GM19099 (cell line): ENCODE results near the gene SNX1.

Experiments
- POLR2A ChIP-seq: IDR thresholded peaks from 3 replicates; pipeline ENCODE4 v1.6.1; 2011; ENCODE audit warnings: low read depth; ENCODE audit not compliant: insufficient read length; ENCODE audit errors: extremely low read depth

The SNX1 gene

DNA sequence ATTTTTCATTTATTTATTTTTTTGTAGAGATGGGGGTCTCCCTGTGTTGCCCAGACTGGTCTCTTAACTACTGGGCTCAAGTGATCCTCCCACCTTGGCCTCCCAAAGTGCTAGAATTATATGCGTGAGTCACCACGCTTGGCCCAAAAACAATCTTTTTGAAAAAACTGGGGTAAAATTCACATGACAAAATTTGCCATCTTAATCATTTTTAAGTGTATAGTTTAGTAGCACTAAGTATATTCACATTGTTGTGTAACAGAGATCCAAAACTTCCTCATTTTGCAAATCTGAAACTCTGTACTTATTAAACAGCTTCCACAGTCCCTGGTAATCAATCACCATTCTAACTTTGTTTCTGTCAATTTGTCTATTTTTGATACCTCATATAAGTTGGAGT is 5.2 kb downstream of the SNX1 start:
- no peak for TF ChIP-seq POLR2A

GRCh38 chr15:64102497-64102896 is 6.7 kb downstream of the SNX1 start:
- TF ChIP-seq POLR2A = no peak

- TF ChIP-seq POLR2A = no peak
Observed at GRCh38 chr15:64105113-64105704, 9.4 kb downstream of the SNX1 start.

GRCh38 chr15:64107337-64107736 is 11.6 kb downstream of the SNX1 start:
- no peak for TF ChIP-seq POLR2A

DNA sequence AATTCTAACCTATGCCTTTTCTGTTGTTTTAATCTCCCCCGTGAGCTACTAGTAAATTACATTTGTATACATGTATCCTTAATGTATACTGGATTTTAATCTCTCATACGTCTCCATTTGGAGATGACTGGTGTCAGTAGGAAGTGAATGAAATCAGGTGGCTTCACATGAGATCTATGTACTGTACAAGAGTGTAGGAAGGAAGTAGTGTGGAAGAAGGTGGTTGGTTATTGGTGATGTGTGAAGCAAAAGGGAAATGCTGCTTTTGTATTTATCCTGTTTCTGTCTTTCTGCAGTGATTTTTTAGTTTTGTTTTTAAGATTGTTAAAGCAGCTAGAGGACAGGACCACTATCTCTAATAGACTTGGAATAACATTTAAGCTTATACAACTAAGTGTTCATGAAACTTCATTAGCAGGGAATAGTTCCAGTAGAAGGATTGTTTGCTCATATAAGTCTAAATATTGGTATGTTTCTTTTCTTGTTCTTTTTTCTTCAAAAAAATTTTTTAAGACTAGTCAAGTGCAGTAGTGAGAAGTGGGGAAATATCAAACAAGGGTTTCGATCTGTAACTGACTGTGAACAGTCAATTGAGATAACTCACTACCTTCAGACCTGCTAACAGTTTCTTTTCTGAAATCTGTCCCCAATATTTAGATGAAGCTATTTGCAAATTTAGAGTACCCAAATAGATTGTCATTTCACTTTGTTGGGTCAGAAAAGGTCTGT is 15.3 kb downstream of the SNX1 start:
- TF ChIP-seq POLR2A = no peak

DNA sequence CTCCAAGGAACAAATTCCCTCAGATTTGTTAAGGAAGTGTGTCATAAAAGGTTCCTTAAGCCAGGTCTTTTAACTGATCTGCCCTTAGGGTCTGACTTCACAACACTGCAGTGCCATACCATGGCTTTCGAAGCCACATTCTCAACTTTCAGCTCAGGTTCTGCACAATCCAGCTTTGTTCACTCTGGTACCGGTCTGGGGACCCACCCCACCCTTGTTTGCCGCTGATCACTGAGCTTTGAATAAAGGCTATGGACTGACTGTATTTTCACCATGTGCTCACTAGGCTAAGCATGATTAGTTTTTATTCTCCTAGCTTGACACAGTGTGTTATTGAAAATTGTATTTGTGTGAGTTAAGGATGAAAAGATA is 15.9 kb downstream of the SNX1 start:
- no peak for TF ChIP-seq POLR2A

DNA sequence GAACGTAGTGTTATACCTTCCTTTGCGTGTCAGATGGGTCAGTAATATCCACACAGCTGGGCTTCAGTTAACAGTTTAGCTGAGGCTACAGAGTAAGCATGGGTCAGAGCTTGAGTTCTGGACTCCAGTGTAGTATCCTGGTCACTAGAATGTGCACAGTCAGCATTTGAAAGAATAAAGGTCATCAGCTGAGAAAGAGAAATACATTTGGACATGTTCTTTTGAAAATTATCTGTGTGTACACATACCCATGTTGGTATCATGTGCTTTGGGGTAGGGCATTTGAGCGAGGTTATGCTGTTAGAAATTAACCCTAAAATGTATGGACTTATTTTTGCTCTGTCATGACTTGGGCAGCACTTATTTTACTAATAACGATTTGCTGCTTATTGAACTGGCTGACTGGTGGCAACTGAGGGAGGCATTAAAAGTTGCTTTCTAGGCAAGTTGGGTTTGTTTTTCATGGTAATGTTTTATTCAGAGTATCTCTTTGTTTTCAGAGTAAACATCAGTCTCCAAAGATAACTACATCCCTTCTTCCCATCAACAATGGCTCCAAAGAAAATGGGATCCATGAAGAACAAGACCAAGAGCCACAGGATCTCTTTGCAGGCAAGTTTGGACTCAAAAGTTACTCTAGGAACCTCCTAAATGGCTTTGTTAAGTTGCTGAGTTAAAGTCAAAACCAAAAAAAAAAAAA is 16.4 kb downstream of the SNX1 start:
- no peak for TF ChIP-seq POLR2A

DNA sequence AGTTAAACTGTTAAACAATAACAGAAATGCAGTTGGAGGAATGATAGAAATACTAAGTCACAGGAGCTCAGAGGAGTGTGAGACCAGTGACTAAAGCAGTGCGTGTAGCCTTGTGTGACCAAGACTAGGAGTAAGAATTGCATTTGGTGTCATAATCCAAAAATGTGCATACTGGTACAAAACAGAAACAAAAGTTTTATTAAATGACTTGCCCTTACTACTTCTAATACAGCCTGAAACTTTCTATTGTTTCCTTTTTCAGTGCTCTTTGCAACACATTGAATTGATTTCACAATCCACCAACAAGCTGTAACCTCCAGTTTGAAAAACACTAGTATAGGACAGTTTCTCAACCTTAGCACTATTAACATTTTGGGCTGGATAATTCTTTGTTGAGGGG is 17.1 kb downstream of the SNX1 start:
- TF ChIP-seq POLR2A = no peak

DNA sequence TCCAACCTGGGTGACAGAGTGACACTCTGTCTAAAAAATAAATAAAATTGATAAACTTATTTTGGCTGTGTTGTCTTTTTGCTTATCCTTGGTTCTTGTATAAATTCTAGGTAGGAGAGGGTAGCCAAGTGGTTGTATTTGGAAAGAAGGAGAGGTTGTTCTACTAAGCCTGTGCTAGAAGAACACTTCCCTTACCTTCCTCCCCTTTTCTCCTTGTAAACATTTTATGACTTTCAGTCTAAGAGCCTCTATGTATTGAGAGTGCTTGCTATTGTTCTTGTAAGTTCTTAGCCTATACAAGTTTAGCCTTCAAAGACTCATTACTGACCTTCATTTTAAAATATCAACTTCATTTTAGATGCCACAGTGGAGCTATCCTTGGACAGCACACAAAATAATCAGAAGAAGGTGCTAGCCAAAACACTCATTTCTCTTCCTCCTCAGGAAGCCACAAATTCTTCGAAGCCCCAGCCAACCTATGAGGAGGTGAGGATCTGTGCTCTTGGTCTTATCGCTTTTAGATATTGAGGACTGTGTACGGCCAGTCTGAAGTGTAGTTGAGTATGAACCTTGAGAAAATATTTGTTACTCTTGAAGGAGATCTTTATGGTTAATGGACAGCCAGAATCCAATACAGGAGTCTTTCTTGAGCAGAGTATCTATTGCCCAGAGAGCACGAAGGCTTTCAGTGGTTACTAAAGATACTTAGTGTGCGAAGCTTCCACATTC is 22.1 kb downstream of the SNX1 start:
- no peak for TF ChIP-seq POLR2A

DNA sequence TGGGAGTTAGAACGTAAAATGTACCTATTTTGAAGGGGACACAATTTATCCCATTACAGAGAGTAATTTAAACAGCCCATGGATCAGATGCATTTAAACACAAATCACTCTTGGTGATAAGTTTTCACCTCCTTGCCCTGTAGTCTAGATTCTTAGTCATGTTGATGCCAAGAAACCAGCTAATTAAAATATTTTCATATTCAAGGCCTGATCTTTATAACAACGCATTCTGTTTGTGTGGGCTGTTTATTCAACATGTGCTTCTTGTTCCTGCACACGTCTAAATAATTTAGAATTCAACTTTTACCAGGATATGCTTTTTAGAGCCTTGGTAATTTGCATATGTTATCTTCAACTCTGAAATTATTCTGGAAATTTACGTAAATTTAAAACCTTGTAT is 25.8 kb downstream of the SNX1 start:
- no peak for TF ChIP-seq POLR2A

DNA sequence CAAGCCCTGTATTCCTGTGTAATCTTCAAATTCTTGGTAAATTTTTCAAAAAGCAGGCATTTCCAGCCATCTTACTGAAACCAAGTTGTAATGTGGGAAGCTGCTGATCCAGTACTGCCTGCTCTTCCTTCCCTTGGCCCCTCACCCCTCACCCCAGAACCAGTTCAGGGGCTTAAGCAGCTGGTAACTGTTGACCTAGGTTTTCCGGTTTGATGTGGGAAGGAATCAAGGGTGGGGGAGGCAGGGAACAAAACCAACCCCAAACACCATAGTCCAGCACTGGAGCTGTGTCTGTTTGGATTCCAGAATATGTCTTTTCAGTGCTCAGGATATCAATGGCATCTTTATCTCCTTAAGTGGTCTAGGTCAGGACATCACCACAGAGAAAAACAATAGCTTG is 26.7 kb downstream of the SNX1 start:
- TF ChIP-seq POLR2A = no peak

GRCh38 chr15:64122936-64123351 is 27.2 kb downstream of the SNX1 start:
- no peak for TF ChIP-seq POLR2A

DNA sequence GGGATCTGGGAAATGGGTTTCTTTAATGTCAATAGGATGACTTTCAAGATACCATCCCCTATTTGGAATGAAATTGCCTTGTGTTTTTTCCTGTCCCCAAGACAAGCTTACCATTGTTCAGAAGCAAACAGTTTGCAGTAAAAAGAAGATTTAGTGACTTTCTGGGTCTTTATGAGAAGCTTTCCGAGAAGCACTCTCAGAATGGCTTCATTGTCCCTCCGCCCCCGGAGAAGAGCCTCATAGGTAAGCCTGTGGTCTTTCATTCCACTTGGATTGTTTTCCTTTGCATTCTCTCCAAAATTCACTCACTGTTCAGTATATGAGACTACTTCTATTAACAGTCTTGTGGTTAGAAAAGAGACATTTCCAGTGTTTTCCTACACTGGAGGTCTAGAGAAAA is 30.2 kb downstream of the SNX1 start:
- no peak for TF ChIP-seq POLR2A

DNA sequence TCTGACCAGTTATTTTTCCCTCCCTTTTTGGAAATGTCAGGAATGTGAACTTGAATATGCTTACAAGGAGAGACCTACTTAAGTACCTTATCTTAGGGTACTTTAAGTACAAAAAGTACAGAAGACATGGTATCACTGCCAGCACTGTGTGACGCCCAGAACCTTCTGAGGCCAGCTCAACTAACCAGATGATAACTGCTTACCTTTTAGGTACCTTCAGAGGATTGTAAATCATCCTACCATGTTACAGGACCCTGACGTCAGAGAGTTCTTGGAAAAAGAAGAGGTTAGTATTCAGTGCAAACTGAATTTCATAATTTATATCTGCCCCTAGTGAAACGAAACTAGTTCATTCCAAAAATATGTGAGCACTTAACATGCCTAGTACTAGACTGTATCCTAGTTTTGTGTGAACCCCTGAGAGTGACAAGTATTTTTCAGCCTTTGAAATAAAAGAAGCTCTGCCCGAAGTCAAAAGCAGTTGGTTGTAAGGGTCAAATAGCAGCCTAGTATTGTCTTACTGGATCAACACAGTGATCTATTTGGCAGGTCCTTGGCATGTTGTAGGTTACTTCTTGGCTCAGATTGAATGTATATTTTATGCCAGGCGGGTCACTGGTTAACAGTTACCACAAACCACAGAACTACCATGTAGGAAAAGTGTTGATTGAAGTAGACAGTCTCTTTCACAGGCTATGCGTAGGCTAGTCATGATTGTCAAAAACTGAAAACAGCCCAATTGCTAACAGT is 31.9 kb downstream of the SNX1 start:
- no peak for TF ChIP-seq POLR2A

DNA sequence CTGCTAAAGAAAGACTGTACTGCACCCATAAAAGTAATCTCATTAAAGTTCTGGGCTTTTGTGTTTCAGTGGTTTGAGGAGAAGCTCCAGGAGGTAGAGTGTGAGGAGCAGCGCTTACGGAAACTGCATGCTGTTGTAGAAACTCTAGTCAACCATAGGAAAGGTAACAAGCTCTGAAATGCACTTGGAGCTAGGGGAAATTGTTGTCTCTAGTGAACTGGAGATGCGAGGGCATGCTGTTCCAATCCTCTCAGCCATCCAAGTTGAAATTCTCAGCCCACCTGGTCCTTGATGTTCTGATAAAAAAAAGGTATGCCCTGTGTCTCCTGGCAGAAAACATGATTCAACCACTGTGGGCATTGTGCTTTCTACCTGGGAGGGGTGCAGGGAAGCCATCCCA is 34.4 kb downstream of the SNX1 start:
- TF ChIP-seq POLR2A = no peak
